ENCODE measurements around the gene GMFB.
"Not testable (repeated sequence)": the region's sequence is repeated elsewhere in the genome, so short reads cannot be mapped to it uniquely, and the experiment has no call there.

The GMFB gene

GRCh38 chr14:54456820-54457608 is 31.8 kb downstream of the GMFB start:
- DNase-seq: not testable (repeated sequence)

GRCh38 chr14:54455363-54455762 is 33.4 kb downstream of the GMFB start:
- DNase-seq: no peak

GRCh38 chr14:54453990-54454389 is 34.8 kb downstream of the GMFB start:
- not testable (repeated sequence) for DNase-seq

DNA sequence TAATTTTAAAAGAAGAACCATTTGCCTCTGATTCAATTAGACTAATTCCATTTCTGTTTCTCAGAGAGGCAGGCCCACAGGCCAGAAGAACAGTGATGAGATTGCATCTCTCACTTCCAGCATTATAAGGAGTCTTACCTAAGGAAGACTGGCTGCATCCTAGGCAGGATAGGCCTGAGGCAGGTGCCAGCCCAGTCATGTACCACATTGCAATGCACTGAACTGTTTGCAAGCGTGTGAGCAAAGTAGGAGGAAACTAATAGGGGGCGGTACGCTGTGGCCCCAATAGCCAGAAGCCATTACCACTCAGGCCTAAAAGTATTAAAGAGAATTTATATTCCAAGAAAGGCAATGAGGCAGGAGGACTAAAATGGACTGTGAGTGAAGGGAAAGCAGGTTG is 35.5 kb downstream of the GMFB start:
- no peak for DNase-seq

DNA sequence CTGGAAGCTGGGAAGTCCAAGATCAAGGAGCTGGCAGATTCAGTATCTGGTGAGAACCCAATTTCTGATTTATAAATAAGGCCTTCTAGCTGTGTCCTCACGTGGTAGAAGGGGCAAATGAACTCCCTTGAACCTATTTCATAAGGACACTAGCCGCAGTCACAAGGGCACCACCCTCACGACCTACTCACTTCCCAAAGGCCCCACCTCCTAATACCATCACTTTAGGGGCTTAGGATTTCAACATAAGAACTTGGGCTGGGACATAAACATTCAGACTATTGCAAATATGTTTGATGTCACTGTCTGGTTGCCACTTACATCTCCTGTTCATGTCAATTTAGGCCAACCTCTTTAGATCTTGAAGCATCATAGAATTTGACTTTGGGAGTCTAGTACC is 36.8 kb downstream of the GMFB start:
- DNase-seq: no peak

- DNase-seq: no peak
These were observed 37.6 kb downstream of the GMFB start for GRCh38 chr14:54451121-54451601.

GRCh38 chr14:54450535-54450934 is 38.2 kb downstream of the GMFB start:
- peak; percentile 43 for DNase-seq

DNA sequence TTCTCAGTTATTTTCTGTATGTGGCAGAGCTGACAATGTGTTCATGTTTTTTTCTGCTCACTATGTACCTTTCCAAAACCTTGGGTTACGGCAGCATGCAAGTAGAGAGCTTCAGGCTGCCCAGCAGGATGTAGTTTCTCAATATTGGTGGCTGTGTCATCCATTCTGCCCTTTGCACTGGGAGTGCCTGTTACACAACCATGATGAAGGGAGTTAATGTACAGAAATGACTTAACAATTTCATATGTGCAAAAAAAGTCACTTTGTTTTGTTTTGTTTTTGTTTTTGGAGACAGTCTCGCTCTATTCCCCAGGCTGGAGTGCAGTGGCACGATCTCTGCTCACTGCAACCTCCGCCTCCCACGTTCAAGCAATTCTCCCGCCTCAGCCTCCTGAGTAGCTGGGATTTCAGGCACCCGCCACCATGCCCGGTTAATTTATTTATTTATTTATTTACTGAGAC is 41.5 kb downstream of the GMFB start:
- DNase-seq: peak; percentile 49

- no peak for DNase-seq
These were observed 42.6 kb downstream of the GMFB start for GRCh38 chr14:54446161-54446693.

- no peak for DNase-seq
These were observed 44.1 kb downstream of the GMFB start for GRCh38 chr14:54444681-54445080.

DNA sequence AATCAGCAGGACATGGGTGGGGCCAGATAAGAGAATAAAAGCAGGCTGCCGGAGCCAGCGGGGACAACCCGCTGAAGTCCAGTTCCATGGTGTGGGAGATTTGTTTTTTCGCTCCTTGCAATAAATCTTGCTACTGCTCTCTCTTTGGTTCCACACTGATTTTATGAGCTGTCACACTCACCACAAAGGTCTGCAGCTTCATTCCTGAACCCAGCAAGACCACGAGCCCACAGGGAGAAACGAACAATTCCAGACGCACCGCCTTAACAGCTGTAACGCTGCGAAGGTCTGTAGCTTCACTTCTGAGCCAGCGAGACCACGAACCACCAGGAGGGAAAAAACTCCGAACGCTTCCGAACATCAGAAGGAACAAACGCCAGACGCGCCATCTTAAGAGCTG is 44.8 kb downstream of the GMFB start:
- DNase-seq: no peak

GRCh38 chr14:54442961-54443360 is 45.8 kb downstream of the GMFB start:
- not testable (repeated sequence) for DNase-seq

GRCh38 chr14:54440873-54441868 is 47.6 kb downstream of the GMFB start, which contains the start of gene CNIH1:
Gene CNIH1, minus strand, starts transcription at chr14:54441374. Its CDS starts 47 bp downstream, at chr14:54441327.
- peak; percentile 89 for DNase-seq

GRCh38 chr14:54440476-54440872 is 48.3 kb downstream of the GMFB start:
- no peak for DNase-seq

DNA sequence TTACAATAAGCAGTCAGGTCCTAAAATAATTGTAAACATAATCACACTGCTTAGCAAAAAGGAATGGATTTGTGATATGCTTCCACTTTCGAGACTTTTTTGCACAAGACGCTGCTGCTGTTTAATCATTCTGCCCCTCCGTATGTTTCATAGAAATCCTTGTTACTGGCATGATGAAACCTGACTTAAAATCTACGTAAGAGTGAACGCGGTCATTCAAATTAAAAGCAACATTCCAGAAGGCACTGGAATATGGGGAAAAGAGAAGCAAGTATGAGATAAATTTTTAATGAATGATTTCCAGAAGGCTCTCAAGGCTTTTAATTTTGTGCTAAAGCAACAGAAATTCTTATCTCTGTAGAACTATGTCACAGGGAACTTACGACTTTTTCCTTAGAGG is 48.7 kb downstream of the GMFB start:
- DNase-seq: no peak

DNA sequence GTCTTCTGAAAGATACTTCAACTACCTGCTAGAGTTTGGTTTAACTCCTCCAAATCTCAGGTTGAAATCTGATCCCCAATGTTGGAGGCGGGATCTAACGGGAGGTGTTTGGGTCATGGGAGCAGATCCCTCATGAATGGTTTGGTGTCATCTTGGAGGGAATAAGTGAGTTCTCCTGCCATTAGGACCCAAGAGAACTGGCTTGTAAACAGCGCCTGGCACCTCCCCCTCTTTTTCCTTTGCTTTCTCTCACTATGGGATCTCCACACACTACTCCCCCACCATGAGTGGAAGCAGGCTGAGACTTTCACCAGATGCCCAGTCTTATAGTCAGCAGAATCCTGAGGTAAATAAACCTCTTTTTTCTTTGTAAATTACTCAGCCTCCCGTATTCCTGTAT is 50.1 kb downstream of the GMFB start:
- no peak for DNase-seq

DNA sequence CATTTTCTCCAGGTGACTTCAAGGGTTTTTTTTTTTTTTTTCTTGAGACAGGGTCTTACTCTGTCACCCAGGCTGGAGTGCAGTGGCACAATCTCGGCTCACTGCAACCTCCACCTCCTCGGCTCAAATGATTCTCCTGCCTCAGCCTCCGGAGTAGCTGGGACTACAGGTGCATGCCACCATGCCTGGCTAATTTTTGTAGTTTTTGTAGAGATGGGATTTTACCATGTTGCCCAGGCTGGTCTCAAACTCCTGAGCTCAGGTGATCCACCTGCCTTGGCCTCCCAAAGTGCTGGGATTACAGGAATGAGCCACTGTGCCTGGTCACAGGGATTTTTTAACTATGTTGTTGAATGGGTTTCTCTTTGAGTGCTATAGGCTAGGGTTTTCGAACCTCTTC is 50.8 kb downstream of the GMFB start:
- not testable (repeated sequence) for DNase-seq

GRCh38 chr14:54435500-54435981 is 53.2 kb downstream of the GMFB start:
- DNase-seq: no peak

GRCh38 chr14:54428527-54428926 is 60.3 kb downstream of the GMFB start:
- no peak for DNase-seq

- no peak for DNase-seq
These were observed 60.9 kb downstream of the GMFB start for GRCh38 chr14:54427871-54428270.

DNA sequence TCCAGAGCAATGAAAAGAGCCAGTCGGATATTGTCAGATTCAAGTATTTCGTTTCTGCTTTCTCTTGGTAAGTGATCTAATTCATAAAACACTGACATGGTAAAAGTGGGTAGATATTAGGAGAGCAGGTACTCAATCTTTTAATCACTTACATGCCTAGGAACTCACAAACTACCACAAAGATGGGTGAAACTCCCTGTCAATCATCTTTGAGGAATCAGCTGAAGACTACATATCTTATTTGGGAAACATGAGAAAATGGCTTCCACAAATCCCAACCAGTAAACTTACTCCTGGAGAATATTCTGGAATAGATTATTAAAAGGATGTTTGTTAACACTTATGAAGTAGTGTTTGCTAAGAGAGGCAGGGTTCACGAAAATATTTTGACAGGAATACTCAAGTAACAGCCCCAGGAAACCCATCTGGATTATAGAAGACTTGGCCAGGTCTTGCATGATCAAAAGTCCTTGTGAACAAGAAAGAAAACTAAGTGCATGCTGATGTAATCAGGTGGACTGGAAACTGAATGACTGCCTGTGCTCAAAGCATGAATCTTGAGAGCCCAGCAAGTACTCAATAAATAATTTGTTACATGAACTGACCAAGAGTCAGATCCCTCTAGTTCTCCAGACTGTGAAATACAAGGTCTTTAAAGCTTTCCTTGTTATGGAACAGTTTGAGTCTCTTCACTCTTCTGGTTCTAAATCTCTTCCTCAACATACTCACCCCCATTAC is 63.1 kb downstream of the GMFB start:
- no peak for DNase-seq

GRCh38 chr14:54425068-54425467 is 63.7 kb downstream of the GMFB start:
- no peak for DNase-seq
